H1 (cell line): ENCODE data around the gene SMIM38. TPM values are rescaled to one million over a fixed set of nuclear protein-coding genes. Genes with fewer than 3 reads are reported as not detected.

Experiments used
- CTCF ChIA-PET: fragments of 300-600 bp; sonication (Branson Sonifier 250); formaldehyde crosslinking; loops from one replicate; lab custom pipeline; 2021; ENCODE audit not compliant: partially characterized antibody; lab: Charles Lee
- POLR2A ChIA-PET: fragments of 300-600 bp; sonication (Branson Sonifier 250); formaldehyde crosslinking; loops from one replicate; lab custom pipeline; 2021; ENCODE audit warnings: inconsistent platforms; ENCODE audit not compliant: partially characterized antibody; lab: Charles Lee
- DNase-seq, 2 experiments: peaks; one replicate each; pipeline versions ENCODE4 v3.0.0 to v3.0.0-alpha.2; 2010 to 2022; ENCODE audit warnings: low spot score in 2 of 2, low read depth in 1 of 2, mixed read lengths in 1 of 2
- FAIRE-seq: peaks from 2 replicates; lab custom pipeline; 2011; peaks lifted over from hg19 to GRCh38; lab: Jason Lieb, UNC
- H2AFZ ChIP-seq: 2 replicates; pipeline ENCODE4 v1.8.1; 2012; ENCODE audit warnings: low read length, inconsistent platforms
- H2AK5ac ChIP-seq: 2 replicates; pipeline ENCODE4 v1.6.1; 2013; ENCODE audit warnings: low read depth, low read length
- H2BK120ac ChIP-seq: replicated peaks from 2 replicates; pipeline ENCODE3; 2013; ENCODE audit warnings: low read depth, low read length, inconsistent platforms
- H2BK12ac ChIP-seq: 2 replicates; pipeline ENCODE4 v1.6.1; 2013; ENCODE audit warnings: low read depth, low read length
- H2BK15ac ChIP-seq: 2 replicates; pipeline ENCODE4 v1.6.1; 2013; ENCODE audit warnings: low read length
- H2BK20ac ChIP-seq: 2 replicates; pipeline ENCODE4 v1.6.1; 2013; ENCODE audit warnings: low read length
- H2BK5ac ChIP-seq: 2 replicates; pipeline ENCODE4 v1.6.1; 2013; ENCODE audit warnings: low read depth, low read length
- H3K14ac ChIP-seq: 2 replicates; pipeline ENCODE4 v1.6.1; 2013; ENCODE audit warnings: inconsistent platforms; ENCODE audit not compliant: insufficient read length
- H3K18ac ChIP-seq: 2 replicates; pipeline ENCODE4 v1.6.1; 2013; ENCODE audit warnings: low read length; ENCODE audit errors: extremely low read depth
- H3K23ac ChIP-seq: 2 replicates; pipeline ENCODE4 v1.6.1; 2013; ENCODE audit warnings: inconsistent platforms; ENCODE audit not compliant: insufficient read length
- H3K23me2 ChIP-seq: 2 replicates; pipeline ENCODE4 v1.6.1; 2013; ENCODE audit warnings: low read depth, low read length
- H3K27ac ChIP-seq: 2 replicates; pipeline ENCODE4 v1.6.1; 2011; ENCODE audit warnings: low read depth, low read length, inconsistent platforms
- H3K27me3 ChIP-seq, 4 experiments: replicated peaks in 1 of 4; 1 replicate in 1 of 4; 2 replicates in 3 of 4; pipeline versions ENCODE4 v1.6.1 to v1.8.1; 2011 to 2013; ENCODE audit warnings: low read length in 3 of 4, mild to moderate bottlenecking in 3 of 4, inconsistent platforms in 2 of 4, mixed read lengths in 2 of 4, moderate library complexity in 1 of 4; ENCODE audit not compliant: control insufficient read depth in 3 of 4, insufficient read depth in 3 of 4; ENCODE audit errors: extremely low read depth in 1 of 4
- H3K36me3 ChIP-seq, 4 experiments: 2 replicates each; pipeline versions ENCODE4 v1.6.1 to v1.8.1; 2011 to 2013; ENCODE audit warnings: mild to moderate bottlenecking in 4 of 4, low read length in 3 of 4, moderate library complexity in 2 of 4, control low read depth in 1 of 4, inconsistent platforms in 1 of 4; ENCODE audit not compliant: insufficient read depth in 4 of 4, control insufficient read depth in 2 of 4
- H3K4ac ChIP-seq: replicated peaks from 2 replicates; pipeline ENCODE3; 2013; ENCODE audit warnings: low read length, low read depth, mixed read lengths, inconsistent platforms; ENCODE audit not compliant: insufficient read length
- H3K4me1 ChIP-seq, 4 experiments: replicated peaks in 1 of 4; 1 replicate in 1 of 4; 2 replicates in 3 of 4; pipeline versions ENCODE4 v1.6.1 to v1.8.1; 2011 to 2013; ENCODE audit warnings: low read length in 3 of 4, inconsistent platforms in 2 of 4, mixed read lengths in 1 of 4; ENCODE audit not compliant: insufficient read depth in 4 of 4, control insufficient read depth in 3 of 4
- H3K4me2 ChIP-seq, 2 experiments: 2 replicates each; pipeline versions ENCODE4 v1.6.1 to v1.8.1; 2011 to 2013; ENCODE audit warnings: low read depth in 2 of 2, low read length in 2 of 2, control low read depth in 1 of 2, inconsistent platforms in 1 of 2, mild to moderate bottlenecking in 1 of 2; ENCODE audit not compliant: insufficient read depth in 1 of 2
- H3K4me3 ChIP-seq, 4 experiments: fragments of 200-600, 300-600 bp in 1 of 4; sonication (generic), shearing (Covaris generic), sonication (Bioruptor Twin) in 1 of 4; 2 replicates each; pipeline versions ENCODE4 v1.5.1 to v1.8.1; 2011 to 2016; ENCODE audit warnings: low read length in 4 of 4, low read depth in 3 of 4, control low read depth in 2 of 4, inconsistent platforms in 2 of 4, mild to moderate bottlenecking in 2 of 4, mixed read lengths in 1 of 4, moderate library complexity in 1 of 4; ENCODE audit not compliant: insufficient read depth in 2 of 4; ENCODE audit errors: extremely low read depth in 1 of 4
- H3K56ac ChIP-seq: replicated peaks from 2 replicates; pipeline ENCODE3; 2013; ENCODE audit warnings: low read depth, mild to moderate bottlenecking, mixed read lengths, low read length, inconsistent platforms; ENCODE audit not compliant: insufficient read length
- H3K79me1 ChIP-seq: 2 replicates; pipeline ENCODE4 v1.6.1; 2013; ENCODE audit warnings: low read depth, low read length, control low read depth
- H3K79me2 ChIP-seq, 2 experiments: 2 replicates each; pipeline versions ENCODE4 v1.6.1 to v1.8.1; 2012 to 2013; ENCODE audit warnings: low read length in 2 of 2, mild to moderate bottlenecking in 2 of 2, inconsistent platforms in 1 of 2; ENCODE audit not compliant: insufficient read depth in 2 of 2, control insufficient read depth in 1 of 2
- H3K9ac ChIP-seq, 4 experiments: replicated peaks in 1 of 4; 1 replicate in 1 of 4; 2 replicates in 3 of 4; pipeline versions ENCODE4 v1.6.1 to v1.8.1; 2011 to 2013; ENCODE audit warnings: low read depth in 3 of 4, low read length in 3 of 4, control low read depth in 2 of 4, mild to moderate bottlenecking in 2 of 4, moderate library complexity in 2 of 4, inconsistent platforms in 1 of 4; ENCODE audit errors: extremely low read depth in 1 of 4
- H3K9me3 ChIP-seq, 2 experiments: 2 replicates each; pipeline versions ENCODE4 v1.6.1 to v1.8.1; 2012 to 2013; ENCODE audit warnings: mild to moderate bottlenecking in 2 of 2, moderate library complexity in 2 of 2, control low read depth in 1 of 2, inconsistent platforms in 1 of 2, low read depth in 1 of 2, low read length in 1 of 2, mixed read lengths in 1 of 2; ENCODE audit not compliant: insufficient read depth in 2 of 2
- H4K20me1 ChIP-seq, 2 experiments: replicated peaks in 1 of 2; 2 replicates each; pipeline versions ENCODE3 to v1.8.1; 2011 to 2013; ENCODE audit warnings: inconsistent platforms in 2 of 2, low read length in 2 of 2, mild to moderate bottlenecking in 1 of 2; ENCODE audit not compliant: insufficient read depth in 2 of 2, control insufficient read depth in 1 of 2
- H4K5ac ChIP-seq: 2 replicates; pipeline ENCODE4 v1.6.1; 2013; ENCODE audit warnings: low read length, low read depth, mixed read lengths, inconsistent platforms; ENCODE audit not compliant: insufficient read length
- H4K8ac ChIP-seq: 2 replicates; pipeline ENCODE4 v1.8.0; 2013; ENCODE audit warnings: mild to moderate bottlenecking, moderate library complexity, low read length, inconsistent platforms; ENCODE audit not compliant: insufficient read depth; ENCODE audit errors: extremely low read depth
- H4K91ac ChIP-seq: replicated peaks from 2 replicates; pipeline ENCODE3; 2013; ENCODE audit warnings: low read length, mixed read lengths, inconsistent platforms; ENCODE audit not compliant: insufficient read length
- BRCA1 ChIP-seq: IDR thresholded peaks from 2 replicates; pipeline ENCODE4 v1.6.1; 2012; ENCODE audit warnings: low read depth, low read length, improper control_type of control experiment
- SP4 ChIP-seq: IDR thresholded peaks from 2 replicates; pipeline ENCODE4 v1.6.1; 2012; ENCODE audit warnings: low read length, inconsistent platforms
- WGBS, 2 experiments: shearing (Covaris generic) in 1 of 2; methylation state at CpG; one replicate each; pipeline versions ENCODE4 v1.1.6 to v1.1.7; 2013 to 2015; ENCODE audit warnings: low lambda C conversion rate in 2 of 2, mixed read lengths in 2 of 2, inconsistent platforms in 1 of 2, low coverage in 1 of 2, missing lambda C conversion rate in 1 of 2; ENCODE audit not compliant: insufficient replicate concordance in 2 of 2, insufficient coverage in 1 of 2, insufficient read length in 1 of 2; ENCODE audit errors: extremely low coverage in 1 of 2, missing lambda C conversion rate in 1 of 2; 5-methylcytosine and 5-hydroxymethylcytosine counted together
- polyA plus RNA-seq, 7 experiments: library from polyadenylated mRNA; depleted of rRNA in 3 of 7; stranded (reverse) in 5 of 7; unstranded in 2 of 7; fragments of >200 nt in 5 of 7; fragments of 200-250 nt in 2 of 7; gene quantifications; 1 replicate in 5 of 7; 2 replicates in 1 of 7; 4 replicates in 1 of 7; pipeline versions ENCODE4 v1.2.1 to v1.2.3, GENCODE V29; 2011 to 2013; ENCODE audit warnings: missing spikeins in 2 of 7, mixed read lengths in 2 of 7
- total RNA-seq: library from RNA; stranded (reverse); fragmentation: NEBNext Ultra II Directional; extraction: Animal tissue kit (Norgen Biotek cat#: 25700); gene quantifications from 2 replicates; pipeline ENCODE4 v1.2.1, GENCODE V29; 2021
- TF ChIP-seq, protein P1 (sequence below): IDR thresholded peaks from 2 replicates; pipeline ENCODE4 v1.6.1; 2012; ENCODE audit warnings: inconsistent platforms

Gene SMIM38
- total and polyA plus RNA-seq, 2 of the 8 experiments (the other 6 are each of a cell fraction or from before 2014, with no cell fraction given): 0.17 to 0.20 TPM

DNA sequence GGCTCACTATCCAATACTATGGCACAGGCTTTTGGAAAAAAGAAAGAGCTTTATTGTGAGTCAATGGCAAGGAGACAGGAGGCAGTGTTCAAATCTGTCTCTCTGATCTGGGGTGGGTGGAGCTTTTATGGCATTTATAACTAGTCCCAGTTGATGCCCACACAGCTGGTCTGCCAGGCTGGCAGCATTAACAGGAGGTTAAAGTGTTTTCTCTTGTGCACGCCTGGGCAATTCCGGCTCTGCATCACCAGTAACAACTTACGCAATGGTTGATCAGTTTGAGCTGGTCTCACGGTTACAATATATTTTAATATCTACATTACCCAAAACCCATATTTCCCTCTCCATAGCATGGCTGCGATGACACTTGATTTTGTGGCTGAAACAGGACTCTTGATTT lies 15.1 kb upstream of the SMIM38 start:
- H3K79me1 ChIP-seq: no peaks in the 10 kb centered on the region
- no peaks in the 10 kb centered on the region for H3K23me2 ChIP-seq
- no peak overlapping the region for H3K4me3 ChIP-seq
- no peak overlapping the region for H4K8ac ChIP-seq
- H2BK20ac ChIP-seq: no peak overlapping the region
- no peaks in the 10 kb centered on the region for H3K36me3 ChIP-seq
- DNase-seq: no peak
- FAIRE-seq: no peak
- no peak overlapping the region for H3K14ac ChIP-seq
- H3K9me3 ChIP-seq: peaks cover 0 to 4% of the 10 kb centered on the region in 2 experiments; a peak in 1 of 4 replicates
- no peak overlapping the region for H2BK15ac ChIP-seq
- no peaks in the 10 kb centered on the region for H3K27me3 ChIP-seq
- H3K27ac ChIP-seq: no peak overlapping the region
- TF ChIP-seq BRCA1 (no peak), SP4 (no peak)
- TF ChIP-seq, protein P1, sequence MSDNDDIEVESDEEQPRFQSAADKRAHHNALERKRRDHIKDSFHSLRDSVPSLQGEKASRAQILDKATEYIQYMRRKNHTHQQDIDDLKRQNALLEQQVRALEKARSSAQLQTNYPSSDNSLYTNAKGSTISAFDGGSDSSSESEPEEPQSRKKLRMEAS: no peak
- H4K91ac ChIP-seq: no peak overlapping the region
- POLR2A ChIA-PET: no interaction called here
- H2BK12ac ChIP-seq: no peak overlapping the region
- no peaks in the 10 kb centered on the region for H3K4me1 ChIP-seq
- H2AK5ac ChIP-seq: no peak overlapping the region
- H3K23ac ChIP-seq: no peak overlapping the region
- no peak overlapping the region for H2AFZ ChIP-seq
- no peak overlapping the region for H3K4ac ChIP-seq
- H2BK5ac ChIP-seq: no peak overlapping the region
- H3K56ac ChIP-seq: no peak overlapping the region
- H4K5ac ChIP-seq: no peak overlapping the region
- no peak overlapping the region for H3K18ac ChIP-seq
- no peaks in the 10 kb centered on the region for H4K20me1 ChIP-seq
- no peak overlapping the region for H2BK120ac ChIP-seq
- CTCF ChIA-PET: interaction anchor here (0.9 to 1.5 kb wide), 2 partner anchors 9 to 376 kb away, joined by 3 to 9 read pairs; no protein-coding TSS in a partner anchor
- no peak overlapping the region for H3K4me2 ChIP-seq
- H3K9ac ChIP-seq: no peak overlapping the region
- 96% methylated on average over 5 of the region's 5 CpGs; no CpG with 5 or more reads in 1 of the 2 experiments for WGBS, 2 experiments
- no peaks in the 10 kb centered on the region for H3K79me2 ChIP-seq
